ENCODE data around the gene ATP8B4. TPM values are rescaled to one million over a fixed set of nuclear protein-coding genes. Genes with fewer than 3 reads are reported as not detected.

The ATP8B4 gene
- total RNA-seq, 1 experiment from 2014 or later = not detected

DNA sequence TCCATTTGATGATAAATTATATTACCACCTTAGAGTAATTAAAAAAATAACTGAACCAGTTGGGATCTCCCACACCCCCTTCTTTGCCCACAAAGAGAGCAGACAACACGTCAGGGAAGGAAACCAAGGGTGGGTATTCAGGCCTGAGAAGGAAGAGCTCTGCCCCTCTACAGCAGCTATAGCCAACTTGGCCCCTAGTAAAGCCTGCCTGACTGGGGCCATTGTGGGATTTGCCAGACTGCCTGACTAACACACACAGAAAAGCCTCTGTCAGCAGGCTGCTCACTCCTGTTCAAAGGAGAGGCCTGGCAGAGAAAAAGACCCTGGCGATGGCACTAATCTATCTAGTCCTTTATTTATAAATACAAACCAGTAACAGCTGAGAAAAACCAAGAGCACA is 41.4 kb downstream of the ATP8B4 start:
- in situ Hi-C loops (cut with HindIII; ENCODE audit: low pct_unique_long_range_greater_than_20kb, low sequenced_read_pairs) = no loop called here

GRCh38 chr15:50077176-50077575 is 41.9 kb downstream of the ATP8B4 start:
- BruUV-seq (replicated peaks) = no TSS peak
- Histone ChIP-seq H3K9me3 (ENCODE audit: control insufficient read depth, insufficient read depth, low read depth, low read length) (no peaks in the 10 kb centered on the region), H3K36me3 (ENCODE audit: control insufficient read depth, insufficient read depth, low read length) (no peaks in the 10 kb centered on the region; the same call in 1 of the 2 replicates), H3K4me1 (ENCODE audit: control insufficient read depth, insufficient read depth, low read length) (no peaks in the 10 kb centered on the region), H3K27me3 (ENCODE audit: control insufficient read depth, insufficient read depth, low read length) (no peaks in the 10 kb centered on the region), H3K4me3 (ENCODE audit: low read depth in 2 of 2, low read length in 2 of 2) (no peak overlapping the region), H3K27ac (ENCODE audit: low read length) (no peak overlapping the region)
- TF ChIP-seq TCF7L2 (IDR thresholded peaks at IDR 0.05; ENCODE audit: low read depth, low read length) (no peak), SIN3A (IDR thresholded peaks at IDR 0.05; ENCODE audit: borderline replicate concordance, insufficient read depth, low read depth, low read length) (no peak), REST (IDR thresholded peaks at IDR 0.05; ENCODE audit: insufficient read depth in 1 of 2, low read depth in 2 of 2, low read length in 1 of 2) (no peak), POLR2AphosphoS5 (IDR thresholded peaks at IDR 0.05; ENCODE audit: low read depth, low read length) (no peak)
- TF ChIP-seq, protein P1, sequence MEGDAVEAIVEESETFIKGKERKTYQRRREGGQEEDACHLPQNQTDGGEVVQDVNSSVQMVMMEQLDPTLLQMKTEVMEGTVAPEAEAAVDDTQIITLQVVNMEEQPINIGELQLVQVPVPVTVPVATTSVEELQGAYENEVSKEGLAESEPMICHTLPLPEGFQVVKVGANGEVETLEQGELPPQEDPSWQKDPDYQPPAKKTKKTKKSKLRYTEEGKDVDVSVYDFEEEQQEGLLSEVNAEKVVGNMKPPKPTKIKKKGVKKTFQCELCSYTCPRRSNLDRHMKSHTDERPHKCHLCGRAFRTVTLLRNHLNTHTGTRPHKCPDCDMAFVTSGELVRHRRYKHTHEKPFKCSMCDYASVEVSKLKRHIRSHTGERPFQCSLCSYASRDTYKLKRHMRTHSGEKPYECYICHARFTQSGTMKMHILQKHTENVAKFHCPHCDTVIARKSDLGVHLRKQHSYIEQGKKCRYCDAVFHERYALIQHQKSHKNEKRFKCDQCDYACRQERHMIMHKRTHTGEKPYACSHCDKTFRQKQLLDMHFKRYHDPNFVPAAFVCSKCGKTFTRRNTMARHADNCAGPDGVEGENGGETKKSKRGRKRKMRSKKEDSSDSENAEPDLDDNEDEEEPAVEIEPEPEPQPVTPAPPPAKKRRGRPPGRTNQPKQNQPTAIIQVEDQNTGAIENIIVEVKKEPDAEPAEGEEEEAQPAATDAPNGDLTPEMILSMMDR (IDR thresholded peaks at IDR 0.05) = no peak
- intact Hi-C loops (cut with micrococcal nuclease; ENCODE audit: unreplicated experiment) (no loop called here), in situ Hi-C loops (cut with HindIII; ENCODE audit: low pct_unique_long_range_greater_than_20kb, low sequenced_read_pairs) (no loop called here)
- DNase-seq (ENCODE audit: low read depth, low spot score) = no peak
- ATAC-seq = no peak
- CTCF ChIA-PET = no interaction called here
- POLR2A ChIA-PET = no interaction called here

More for the DNA sequence above, 41.4 kb downstream of the ATP8B4 start:
- Histone ChIP-seq H3K27ac (ENCODE audit: low read length) (no peak overlapping the region), H3K27me3 (ENCODE audit: control insufficient read depth, insufficient read depth, low read length) (no peaks in the 10 kb centered on the region), H3K9me3 (ENCODE audit: control insufficient read depth, insufficient read depth, low read depth, low read length) (no peaks in the 10 kb centered on the region), H3K36me3 (ENCODE audit: control insufficient read depth, insufficient read depth, low read length) (no peaks in the 10 kb centered on the region; the same call in 1 of the 2 replicates), H3K4me1 (ENCODE audit: control insufficient read depth, insufficient read depth, low read length) (no peaks in the 10 kb centered on the region), H3K4me3 (ENCODE audit: low read depth in 2 of 2, low read length in 2 of 2) (no peak overlapping the region)
- ATAC-seq (no peak), DNase-seq (ENCODE audit: low read depth, low spot score) (no peak)
- no TSS peak for BruUV-seq (replicated peaks)
- POLR2A ChIA-PET = no interaction called here
- TF ChIP-seq TCF7L2 (IDR thresholded peaks at IDR 0.05; ENCODE audit: low read depth, low read length) (no peak), REST (IDR thresholded peaks at IDR 0.05; ENCODE audit: insufficient read depth in 1 of 2, low read depth in 2 of 2, low read length in 1 of 2) (no peak), SIN3A (IDR thresholded peaks at IDR 0.05; ENCODE audit: borderline replicate concordance, insufficient read depth, low read depth, low read length) (no peak), POLR2AphosphoS5 (IDR thresholded peaks at IDR 0.05; ENCODE audit: low read depth, low read length) (no peak)
- TF ChIP-seq, protein P1 (IDR thresholded peaks at IDR 0.05) = no peak
- intact Hi-C loops (cut with micrococcal nuclease; ENCODE audit: unreplicated experiment) = no loop called here
- CTCF ChIA-PET = no interaction called here

Data from Panc1 (cell line).